GM21447 (cell line): ENCODE data around the gene EIF2B5.

ENCODE experiments used
- ATAC-seq: cut with Tn5 transposase; IDR thresholded peaks from one replicate; pipeline ENCODE4 v1.9.1; 2021; ENCODE audit not compliant: unreplicated experiment

Gene EIF2B5

DNA sequence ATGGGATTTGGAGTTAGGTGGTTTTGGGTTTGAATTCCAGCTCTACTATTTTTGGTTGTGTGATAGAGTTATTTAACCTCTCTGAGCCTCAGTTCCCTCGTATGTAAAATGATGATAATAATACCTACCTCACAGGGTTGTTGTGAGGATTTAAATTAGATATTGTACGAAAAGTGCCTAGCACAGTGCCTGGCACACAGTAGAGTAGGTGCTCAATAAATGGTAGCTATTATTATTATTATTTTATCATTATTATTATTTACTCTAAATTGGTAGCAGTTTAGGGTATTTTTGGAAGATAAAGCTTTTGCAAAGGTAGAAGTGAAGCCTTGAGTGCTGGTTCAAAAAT lies 38.2 kb downstream of the EIF2B5 start:
- ATAC-seq: no peak

DNA sequence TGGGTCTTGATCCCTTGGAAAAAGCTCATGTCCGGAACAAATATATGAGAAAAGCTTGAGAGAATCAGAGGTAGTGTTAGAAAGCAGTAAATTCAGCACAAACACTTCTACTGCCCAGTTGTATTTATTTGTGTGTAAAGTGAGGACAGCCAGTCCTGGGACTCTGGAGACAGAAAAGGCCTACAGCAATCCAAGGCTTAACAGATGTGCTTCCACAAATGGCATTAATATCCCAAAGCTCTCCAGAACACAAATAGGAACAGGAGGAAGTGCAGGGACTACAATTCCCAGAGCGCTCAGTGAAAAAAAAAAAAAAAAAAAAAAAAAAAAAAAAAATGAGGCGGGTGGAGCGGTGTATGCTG lies 39.1 kb downstream of the EIF2B5 start:
- no peak for ATAC-seq

DNA sequence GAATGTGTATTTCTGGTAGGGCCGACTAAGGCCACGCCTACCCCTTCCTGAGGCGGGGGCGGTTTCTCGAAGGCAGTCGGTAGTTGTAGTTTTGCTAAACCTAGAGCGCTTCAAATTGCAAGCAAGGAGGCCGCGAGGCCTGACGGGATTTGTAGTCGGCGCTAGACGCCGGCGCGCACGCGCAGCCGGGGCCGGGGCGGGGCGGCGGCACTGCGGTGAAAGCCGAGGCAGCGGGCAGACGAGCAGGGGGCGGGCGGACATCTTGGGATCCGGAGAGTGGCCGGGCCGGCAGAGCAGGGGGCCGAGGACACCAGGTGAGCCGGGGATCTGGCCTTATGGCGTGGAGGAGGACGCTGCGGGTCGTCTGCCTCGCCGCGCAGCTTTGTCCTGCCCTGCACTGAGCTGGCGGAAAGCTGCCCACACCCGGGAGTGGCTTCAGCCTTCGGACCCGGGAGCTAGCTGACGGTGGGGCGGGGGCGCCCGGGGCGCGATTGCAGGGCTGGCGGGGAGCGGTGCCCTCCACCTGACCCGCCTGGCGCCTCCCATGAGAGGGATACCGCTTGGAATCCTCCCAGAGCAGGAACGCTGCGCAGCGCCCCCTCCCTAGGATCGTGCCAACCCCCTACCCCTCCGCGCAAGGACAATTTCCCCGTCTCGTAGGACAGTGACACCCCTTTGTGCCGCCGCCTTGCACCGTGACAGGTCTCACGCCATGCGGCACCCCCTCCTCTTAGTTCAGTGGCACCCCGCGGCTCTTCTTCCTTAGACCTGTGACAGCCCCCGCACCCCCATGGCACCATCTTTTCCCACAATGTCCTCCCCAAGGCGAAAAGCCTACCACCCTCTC lies 39.7 kb downstream of the EIF2B5 start, which contains the start of gene AP2M1:
Gene AP2M1 (plus strand): TSS at position 210 of the 847 bp plus-strand sequence. CDS start 2,139 bp downstream, outside the sequence.
- ATAC-seq: peak; percentile 98

DNA sequence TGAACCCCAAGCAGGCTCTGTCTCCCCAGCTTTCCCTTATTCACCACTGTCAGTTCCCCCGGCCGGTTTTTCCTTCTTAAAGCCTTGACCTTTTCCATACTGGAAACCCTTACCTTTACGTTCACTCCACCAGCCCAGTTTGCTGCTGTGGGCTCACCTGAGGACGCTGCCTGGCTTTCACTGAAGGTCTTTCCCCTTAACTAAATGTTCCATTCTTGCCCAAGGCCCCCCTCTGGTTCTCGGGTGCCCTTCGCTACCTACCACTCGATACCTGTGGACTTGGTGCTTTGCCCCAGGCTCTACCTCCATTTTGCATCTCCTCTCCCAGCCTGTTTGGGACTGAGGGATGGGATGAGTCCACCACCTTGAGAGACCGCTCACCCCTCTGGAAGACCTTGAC lies 40.3 kb downstream of the EIF2B5 start:
- ATAC-seq: no peak

DNA sequence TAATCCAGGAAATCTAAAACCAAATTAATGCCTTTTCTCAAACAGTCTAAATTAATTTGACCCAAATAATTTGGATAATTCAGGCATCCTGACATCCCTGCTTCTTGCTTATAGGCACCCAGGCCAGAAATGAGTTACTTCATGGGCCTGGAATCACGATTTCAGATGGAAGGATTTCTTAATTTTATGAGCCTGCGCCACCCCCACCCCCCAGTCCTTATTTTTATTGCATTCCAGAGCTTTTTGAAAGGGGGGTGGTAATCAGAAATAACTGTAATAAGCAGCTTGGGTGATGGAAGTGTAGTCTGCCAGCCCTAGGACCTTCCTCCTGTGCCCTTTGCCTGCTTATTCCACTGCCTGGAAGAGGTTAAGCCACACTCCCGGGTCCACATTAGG lies 40.8 kb downstream of the EIF2B5 start:
- no peak for ATAC-seq

DNA sequence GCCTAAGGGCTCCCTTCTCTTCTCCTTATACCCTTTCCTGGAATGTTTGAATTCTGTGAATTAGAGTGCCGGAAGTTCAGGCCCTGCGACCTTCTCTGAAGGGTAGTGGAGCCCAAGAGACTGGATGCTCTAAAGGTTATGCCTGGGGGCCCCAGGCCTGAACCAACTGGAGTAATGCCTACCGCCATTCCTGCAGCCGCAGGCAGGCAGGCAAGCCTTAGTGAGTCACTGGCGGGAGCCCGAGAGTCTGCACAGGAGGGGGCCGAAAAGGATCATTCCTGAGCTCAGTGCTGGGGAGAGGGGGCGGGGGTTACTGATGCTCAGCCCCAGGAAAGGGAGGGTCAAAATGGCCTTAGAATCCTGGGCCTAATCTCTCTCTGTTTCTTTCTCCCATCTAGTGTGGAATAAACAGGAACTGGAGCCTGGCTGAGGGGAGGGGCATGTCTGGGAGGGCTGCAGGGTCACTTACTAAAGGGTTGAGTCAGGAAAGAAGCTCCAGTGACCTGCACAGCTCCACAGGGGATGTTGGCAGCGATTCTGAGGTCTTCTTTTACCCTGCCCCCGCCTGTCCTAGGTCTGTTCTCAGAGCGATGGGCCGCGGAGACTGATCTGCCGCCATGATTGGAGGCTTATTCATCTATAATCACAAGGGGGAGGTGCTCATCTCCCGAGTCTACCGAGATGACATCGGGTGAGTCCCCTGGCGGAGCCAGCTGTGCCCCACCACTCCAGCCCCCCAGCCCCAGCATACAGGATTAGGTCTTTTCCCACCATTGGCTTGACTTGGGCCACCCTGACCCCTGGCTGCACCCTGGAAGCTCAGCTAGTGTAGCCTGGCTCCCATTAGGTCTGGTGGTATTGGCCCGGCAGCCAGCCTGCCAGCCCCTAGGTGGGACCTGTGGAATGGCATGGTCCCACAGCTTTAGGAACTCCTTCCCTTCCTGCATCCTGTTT lies 41.5 kb downstream of the EIF2B5 start:
- no peak for ATAC-seq

DNA sequence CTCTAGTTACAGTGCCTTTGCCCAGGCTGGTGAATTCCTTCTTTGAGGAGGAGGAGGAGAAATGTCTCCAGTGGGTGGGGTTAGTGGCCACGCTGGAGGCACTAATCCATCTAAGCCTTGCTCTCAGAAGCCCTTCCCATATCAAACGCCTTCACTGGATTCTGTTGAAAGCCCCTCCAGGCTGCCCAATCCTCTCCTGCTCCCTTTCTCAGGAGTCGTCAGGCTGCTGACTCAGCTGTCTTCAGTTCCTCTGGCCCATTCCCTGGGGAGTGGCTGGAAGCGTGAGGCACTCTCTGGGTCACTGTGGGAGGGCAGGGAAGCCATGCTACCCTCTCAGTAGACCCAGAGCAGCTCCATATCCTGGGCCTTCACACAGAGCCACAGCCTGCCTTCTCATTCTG lies 42.2 kb downstream of the EIF2B5 start:
- no peak for ATAC-seq

DNA sequence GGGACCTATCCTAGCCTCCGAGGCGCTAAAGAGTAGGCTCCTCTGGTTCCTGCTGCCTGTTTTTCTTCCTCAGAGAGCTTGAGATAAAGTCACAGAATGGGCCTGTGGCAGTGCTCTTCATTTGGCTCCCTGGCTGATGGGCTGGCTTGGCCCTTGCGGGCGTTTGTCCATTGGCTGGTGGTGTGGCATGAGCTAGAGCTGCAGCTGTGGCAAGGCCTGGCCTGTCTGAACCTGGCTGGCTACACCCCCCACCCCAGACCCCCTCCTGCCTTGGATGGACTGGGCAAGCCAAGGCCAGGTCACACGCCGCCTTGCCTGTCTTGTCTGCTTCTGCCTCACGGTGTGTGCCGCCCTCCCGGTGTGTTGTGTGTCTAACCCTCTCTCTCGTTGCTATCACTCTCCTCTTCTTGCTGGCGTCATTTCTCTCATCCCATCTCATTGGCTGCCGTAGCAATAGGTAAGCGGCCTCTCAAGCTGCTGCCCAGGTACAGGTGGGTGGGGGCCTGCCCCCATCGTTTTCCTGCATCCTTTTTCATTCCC lies 42.7 kb downstream of the EIF2B5 start:
- no peak for ATAC-seq

DNA sequence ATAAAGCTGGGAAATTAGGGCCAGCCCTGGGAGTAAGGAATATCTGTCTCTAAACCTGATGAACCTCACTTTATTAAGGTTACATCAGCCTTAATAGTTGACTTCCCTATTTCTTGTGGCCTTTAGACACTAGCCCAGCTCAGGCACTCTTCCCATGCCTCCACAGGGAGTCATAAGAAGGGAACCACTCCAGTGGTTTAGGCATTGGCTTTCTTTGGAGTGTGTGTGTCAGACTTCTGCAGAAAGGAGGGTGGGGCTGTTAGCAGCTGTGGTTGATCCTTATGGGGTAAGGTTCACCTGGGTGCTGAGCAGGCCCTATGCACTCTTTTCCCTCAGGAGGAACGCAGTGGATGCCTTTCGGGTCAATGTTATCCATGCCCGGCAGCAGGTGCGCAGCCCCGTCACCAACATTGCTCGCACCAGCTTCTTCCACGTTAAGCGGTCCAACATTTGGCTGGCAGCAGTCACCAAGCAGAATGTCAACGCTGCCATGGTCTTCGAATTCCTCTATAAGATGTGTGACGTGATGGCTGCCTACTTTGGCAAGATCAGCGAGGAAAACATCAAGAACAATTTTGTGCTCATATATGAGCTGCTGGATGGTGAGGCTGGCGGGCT lies 43.5 kb downstream of the EIF2B5 start:
- no peak for ATAC-seq

DNA sequence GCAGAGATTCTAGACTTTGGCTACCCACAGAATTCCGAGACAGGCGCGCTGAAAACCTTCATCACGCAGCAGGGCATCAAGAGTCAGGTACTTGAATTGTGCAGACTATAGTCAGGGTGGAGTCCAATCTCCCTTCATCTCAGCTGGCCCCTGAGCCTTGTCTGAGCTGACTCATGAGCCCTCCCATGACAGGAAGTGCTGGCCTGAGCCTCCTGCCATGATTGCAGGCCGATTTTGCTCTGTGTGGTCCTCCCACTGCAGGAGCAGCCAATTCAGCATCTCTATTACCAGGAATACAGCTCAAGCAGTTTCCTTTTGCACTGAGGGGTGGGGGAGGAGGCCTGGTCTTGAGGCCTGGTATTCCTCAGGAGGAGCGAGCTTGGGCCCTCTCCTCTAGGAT lies 45.0 kb downstream of the EIF2B5 start:
- no peak for ATAC-seq

DNA sequence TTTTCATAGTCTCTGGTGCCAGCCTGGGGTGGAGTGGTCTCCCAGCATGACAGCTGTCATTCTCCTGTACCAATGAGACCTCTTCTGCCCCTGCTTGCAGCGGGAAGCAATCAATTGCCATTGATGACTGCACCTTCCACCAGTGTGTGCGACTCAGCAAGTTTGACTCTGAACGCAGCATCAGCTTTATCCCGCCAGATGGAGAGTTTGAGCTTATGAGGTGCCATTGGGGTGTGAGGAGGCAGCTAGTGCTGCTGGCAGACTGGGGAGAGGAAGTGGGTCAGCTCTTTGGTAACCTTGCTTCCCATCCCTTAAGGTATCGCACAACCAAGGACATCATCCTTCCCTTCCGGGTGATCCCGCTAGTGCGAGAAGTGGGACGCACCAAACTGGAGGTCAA lies 46.4 kb downstream of the EIF2B5 start:
- no peak for ATAC-seq

DNA sequence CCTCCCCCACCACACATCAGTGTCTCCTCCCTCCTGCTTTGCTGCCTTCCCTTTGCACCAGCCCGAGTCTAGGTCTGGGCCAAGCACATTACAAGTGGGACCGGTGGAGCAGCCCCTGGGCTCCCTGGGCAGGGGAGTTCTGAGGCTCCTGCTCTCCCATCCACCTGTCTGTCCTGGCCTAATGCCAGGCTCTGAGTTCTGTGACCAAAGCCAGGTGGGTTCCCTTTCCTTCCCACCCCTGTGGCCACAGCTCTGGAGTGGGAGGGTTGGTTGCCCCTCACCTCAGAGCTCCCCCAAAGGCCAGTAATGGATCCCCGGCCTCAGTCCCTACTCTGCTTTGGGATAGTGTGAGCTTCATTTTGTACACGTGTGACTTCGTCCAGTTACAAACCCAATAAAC lies 48.5 kb downstream of the EIF2B5 start:
- ATAC-seq: no peak

DNA sequence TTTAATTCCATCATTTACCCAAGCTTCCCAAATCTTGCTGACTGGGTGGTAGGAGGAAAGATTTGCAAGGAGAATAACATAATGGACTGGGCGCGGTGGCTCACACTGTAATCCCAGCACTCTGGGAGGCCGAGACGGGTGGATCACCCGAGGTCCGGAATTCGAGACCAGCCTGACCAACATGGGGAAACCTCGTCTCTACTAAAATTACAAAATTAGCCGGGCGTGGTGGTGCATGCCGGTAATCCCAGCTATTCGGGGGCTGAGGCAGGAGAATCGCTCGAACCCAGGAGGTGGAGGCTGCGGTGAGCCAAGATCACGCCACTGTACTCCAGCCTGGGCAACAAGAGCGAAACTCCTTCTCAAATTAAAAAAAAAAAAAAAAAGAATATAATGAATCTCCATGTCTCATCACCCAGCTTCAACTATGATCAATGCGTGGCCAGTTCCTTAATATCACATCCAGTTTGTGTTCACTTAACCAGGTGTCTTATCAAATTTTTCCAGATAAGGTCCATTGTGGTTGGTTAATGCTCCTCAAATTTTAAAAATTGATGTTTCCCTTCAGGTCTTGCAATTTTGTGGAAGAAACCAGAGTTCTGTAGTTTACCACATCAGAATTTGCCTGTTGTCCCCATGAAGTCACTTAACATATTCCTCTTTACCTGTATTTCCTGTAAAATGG lies 49.5 kb downstream of the EIF2B5 start:
- ATAC-seq: no peak

DNA sequence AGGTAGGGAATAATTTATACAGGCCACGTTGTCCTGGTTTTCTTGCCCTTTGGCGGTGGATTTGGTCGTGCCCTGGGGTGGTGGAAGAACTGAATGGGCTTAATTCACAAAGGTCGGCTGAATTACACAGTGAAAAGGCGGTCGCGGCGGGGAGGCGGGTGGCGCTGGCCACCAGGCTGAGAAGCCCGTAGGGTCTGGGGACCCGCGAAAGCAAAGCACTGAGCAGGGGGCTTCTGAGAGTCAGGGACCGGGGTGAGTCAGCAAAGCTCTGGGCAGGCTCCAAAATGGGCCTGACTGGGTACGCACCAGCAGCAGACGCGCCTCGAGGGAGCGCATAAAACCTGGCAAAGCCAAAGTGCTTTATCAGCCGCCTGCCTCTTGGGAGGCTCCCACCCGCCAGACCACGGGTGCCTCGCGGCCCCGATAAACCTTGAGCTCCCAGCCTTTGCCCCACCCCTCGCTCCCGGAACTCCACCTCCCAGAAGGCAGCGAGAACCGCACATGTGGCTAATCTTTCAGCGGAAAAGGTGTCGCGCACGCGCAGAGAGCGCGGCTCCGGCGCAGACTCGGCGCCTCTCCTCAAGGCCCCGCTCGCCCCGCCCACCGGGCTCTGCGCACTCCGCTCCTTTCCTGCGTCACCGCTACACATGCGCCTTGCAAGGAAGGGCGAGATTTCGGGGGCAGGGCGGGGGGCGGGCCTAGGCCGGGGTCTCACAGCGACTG lies 50.5 kb downstream of the EIF2B5 start:
- ATAC-seq: peak; percentile 93

DNA sequence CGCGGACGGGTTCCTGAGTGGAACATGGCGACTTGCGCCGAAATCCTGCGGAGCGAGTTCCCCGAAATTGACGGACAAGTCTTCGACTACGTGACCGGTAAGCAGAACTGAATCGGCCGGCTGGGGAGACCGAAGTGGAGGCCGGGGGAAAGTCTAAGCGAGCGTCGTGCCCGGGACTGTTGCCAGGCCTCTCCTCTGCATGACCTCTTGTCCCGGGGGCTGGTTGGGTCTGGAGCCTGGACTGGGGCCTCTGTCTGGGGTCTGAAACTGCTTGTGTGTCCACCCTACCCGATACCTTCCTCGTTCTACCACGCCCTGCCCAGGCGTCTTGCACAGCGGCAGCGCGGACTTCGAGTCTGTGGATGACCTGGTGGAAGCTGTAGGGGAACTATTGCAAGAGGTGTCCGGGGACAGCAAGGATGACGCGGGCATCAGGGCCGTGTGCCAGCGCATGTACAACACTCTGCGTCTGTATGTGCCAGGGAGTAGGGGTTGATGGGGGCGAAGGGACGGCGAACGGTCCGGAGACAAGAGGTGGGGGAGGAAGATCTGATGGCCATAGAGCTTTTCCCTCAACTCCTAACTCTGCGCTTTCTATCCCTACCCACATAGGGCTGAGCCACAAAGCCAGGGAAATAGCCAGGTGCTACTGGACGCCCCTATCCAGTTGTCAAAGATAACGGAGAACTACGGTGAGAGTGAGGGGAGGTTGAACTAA lies 51.2 kb downstream of the EIF2B5 start, which contains the start of gene ABCF3:
Gene ABCF3 (plus strand): TSS at position 16 of the 718 bp plus-strand sequence. CDS start 9 bp downstream, at position 25.
- peak; percentile 21 for ATAC-seq

DNA sequence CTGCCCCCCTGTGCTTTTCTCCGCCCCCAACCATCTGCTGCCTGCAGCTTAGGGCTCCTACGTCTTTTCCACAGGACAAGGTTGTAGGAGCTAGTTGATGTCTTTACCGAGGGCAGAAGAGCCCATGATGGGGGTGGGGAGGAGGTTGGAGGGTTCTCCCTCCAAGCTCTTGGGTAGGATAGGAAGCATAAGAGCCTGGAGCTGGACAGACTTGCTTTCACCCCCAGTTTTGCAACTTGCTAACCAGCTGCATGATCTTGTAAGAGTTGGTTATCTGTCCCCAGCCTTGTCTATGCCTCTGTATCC lies 51.7 kb downstream of the EIF2B5 start:
- no peak for ATAC-seq

DNA sequence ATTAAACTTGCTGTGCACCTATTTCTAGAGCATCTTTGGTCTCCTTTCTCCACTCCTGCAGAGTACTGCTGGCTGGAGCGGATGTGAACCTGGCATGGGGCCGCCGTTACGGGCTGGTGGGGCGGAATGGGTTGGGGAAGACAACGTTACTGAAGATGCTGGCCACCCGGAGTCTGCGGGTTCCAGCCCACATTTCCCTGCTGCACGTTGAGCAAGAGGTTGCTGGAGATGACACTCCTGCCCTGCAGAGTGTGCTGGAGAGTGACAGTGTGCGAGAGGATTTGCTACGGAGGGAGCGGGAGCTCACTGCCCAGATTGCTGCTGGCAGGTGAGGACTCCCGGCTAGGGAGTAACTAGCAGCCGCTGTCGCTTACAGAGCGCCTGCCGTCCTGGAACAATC lies 52.9 kb downstream of the EIF2B5 start:
- no peak for ATAC-seq

DNA sequence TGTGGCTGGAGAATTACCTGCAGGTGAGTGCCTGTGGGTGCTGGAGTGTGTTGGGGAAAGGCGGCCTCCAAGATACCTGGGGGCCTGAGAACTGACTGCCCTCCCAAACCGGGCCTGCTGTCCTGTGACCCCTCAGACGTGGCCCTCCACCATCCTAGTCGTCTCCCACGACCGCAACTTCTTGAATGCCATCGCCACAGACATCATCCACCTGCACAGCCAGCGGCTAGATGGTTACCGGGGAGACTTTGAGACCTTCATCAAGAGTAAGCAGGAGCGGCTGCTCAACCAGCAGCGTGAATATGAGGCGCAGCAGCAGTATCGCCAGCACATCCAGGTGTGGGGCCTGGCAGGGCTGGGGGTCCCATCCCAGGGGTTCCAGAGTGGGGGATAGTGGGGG lies 54.3 kb downstream of the EIF2B5 start:
- ATAC-seq: no peak

DNA sequence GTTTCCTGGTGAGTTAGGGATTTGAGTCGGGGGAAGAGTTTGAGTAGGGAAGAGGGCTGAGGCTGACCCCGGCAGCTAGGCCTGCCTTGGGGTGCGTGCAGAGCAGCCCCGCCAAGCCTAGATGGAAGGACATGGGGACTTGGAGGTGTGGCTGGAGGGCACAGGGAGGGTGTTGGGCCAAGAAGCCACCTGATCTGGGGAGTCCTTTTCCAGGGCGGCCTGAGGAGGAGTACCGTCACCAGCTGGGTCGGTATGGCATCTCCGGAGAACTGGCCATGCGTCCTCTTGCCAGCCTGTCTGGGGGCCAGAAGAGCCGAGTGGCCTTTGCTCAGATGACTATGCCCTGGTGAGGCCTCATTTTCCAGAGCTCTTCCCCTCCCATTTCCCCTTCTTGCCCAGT lies 57.7 kb downstream of the EIF2B5 start:
- ATAC-seq: no peak
